ENCODE results near the gene LRRN4CL.

Gene LRRN4CL

DNA sequence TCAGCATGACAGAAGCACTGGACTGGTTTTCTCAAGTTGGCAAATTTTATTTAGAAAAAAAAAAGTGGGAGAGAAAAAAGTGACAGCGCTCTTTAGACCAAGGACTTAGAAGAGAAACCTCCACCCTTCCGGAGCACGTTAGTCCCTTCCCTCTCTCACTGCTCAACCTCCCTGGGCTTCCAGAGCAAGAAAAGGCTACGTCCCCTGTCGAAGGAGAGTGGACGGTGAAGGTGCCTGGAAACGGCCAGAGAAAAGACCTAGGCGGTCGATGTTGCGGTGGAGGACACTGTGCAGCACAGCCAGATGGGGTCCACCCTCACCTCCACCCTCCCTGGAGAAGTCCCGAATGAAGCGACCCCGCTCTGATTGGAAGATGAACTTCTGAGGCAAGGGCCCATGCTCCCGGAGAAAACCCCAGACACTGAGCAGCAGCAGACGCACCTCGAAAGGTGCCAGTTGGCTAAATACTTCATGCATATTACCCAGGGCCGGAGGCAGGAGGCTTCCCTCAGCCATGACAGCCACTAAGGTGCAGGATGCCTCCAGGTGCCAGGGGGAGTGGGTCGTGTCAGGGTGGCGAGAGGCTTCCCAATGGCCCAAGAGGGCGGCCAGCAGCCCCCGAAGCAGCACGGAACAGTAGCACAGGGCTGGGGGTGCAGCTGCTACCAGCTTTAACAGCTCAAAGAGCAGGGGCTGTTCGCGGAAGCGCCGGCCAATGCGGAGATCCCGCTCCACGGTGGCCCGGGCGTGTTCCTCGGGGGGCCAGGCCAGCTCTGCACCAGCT lies 42.3 kb downstream of the LRRN4CL start:
- peak overlapping the region; percentile 24 for H3K27ac ChIP-seq (ENCODE audit: low read length)

DNA sequence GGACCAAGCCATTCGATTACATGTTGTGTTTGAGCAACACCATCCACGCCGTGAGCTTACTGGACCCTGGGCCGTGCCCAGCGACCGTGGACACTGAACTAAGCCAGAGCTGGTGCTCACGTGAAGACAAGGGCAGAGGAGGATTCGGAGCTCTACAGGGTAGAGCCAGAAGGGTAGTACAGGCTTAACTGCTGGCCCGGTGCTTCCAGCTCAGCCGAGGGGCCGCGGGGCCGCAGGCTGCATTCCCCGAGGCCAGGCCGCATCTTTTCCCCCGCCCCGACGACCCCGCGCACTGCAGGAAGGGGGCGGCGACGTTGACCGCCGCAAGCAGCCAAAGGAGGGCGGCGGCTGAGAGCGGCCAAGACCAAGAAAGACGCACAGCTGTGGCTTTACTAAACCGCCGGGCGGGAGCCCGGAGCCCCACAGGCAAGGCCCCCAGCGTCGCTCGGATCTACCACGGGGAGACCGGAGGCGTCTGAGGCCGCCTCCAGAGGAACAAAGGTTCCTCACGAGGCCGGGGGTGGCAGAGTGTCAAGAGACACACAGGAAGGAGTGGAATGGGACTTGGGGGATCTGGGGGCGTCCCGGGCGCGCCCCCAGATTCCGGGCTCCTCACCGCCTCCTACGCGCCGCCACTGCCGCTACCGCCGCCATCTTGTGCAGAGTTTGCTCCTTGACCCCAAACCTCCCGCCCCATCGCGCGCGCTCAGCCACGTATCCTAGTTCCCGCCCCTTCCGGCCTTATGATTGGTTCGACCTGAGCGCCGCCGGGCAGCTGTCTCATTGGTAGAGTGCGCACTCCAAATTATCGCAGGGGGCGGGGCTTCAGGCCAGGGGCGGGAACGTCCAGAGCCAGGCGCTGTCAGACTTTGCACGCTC lies 43.1 kb downstream of the LRRN4CL start, which contains the start of gene GANAB:
GANAB (minus strand) TSS at position 668 of the 879 bp plus-strand sequence; CDS start at position 654, 14 bp downstream.
- peak within 1 kb of the TSS; percentile 92 for H3K4me3 ChIP-seq (ENCODE audit: low read length in 2 of 2)
- no peaks in the 10 kb centered on the region for H3K27me3 ChIP-seq (ENCODE audit: control insufficient read depth in 1 of 2, insufficient read depth in 2 of 2, low read length in 2 of 2)
- peak within 1 kb of the TSS; percentile 89 for H3K27ac ChIP-seq (ENCODE audit: low read length)
- peaks cover 18 to 20% of the 10 kb centered on the region in 2 donors for H3K36me3 ChIP-seq (ENCODE audit: control insufficient read depth in 2 of 2, insufficient read depth in 2 of 2, low read length in 2 of 2)
- peaks cover 23% of the 10 kb centered on the region for H3K4me1 ChIP-seq (ENCODE audit: control insufficient read depth, insufficient read depth, low read length)
- H3K9me3 ChIP-seq (ENCODE audit: control insufficient read depth in 2 of 2, low read length in 2 of 2): no peaks in the 10 kb centered on the region
- peak within 1 kb of the TSS; percentile 95 for H3K9ac ChIP-seq (ENCODE audit: low read length in 2 of 2)

More for the DNA sequence above, 42.3 kb downstream of the LRRN4CL start:
- Histone ChIP-seq H3K4me3 (ENCODE audit: low read length in 2 of 2) (peak overlapping the region; percentile 60 to 92), H3K36me3 (ENCODE audit: control insufficient read depth in 2 of 2, insufficient read depth in 2 of 2, low read length in 2 of 2) (peaks cover 18 to 20% of the 10 kb centered on the region in 2 donors), H3K27me3 (ENCODE audit: control insufficient read depth in 1 of 2, insufficient read depth in 2 of 2, low read length in 2 of 2) (no peaks in the 10 kb centered on the region), H3K9me3 (ENCODE audit: control insufficient read depth in 2 of 2, low read length in 2 of 2) (no peaks in the 10 kb centered on the region), H3K4me1 (ENCODE audit: control insufficient read depth, insufficient read depth, low read length) (peaks cover 29% of the 10 kb centered on the region), H3K9ac (ENCODE audit: low read length in 2 of 2) (peak overlapping the region; percentile 42 to 56)

DNA sequence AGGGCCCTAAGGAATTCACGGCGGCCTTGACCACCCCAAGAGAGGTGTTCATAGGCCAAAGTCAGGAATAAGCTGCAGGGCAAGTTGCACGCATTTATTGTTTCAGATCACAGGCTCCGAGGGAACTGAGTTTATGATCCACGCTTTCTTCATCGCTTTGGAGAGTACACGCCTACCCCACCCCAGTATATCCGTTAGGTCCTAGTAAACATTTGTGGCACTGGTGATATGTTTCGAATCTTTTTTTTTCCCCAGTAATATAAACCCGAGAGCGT lies 43.7 kb downstream of the LRRN4CL start:
- Histone ChIP-seq H3K27me3 (ENCODE audit: control insufficient read depth in 1 of 2, insufficient read depth in 2 of 2, low read length in 2 of 2) (no peaks in the 10 kb centered on the region), H3K4me3 (ENCODE audit: low read length in 2 of 2) (peak overlapping the region; percentile 92), H3K4me1 (ENCODE audit: control insufficient read depth, insufficient read depth, low read length) (peaks cover 23% of the 10 kb centered on the region), H3K36me3 (ENCODE audit: control insufficient read depth in 2 of 2, insufficient read depth in 2 of 2, low read length in 2 of 2) (peaks cover 18 to 20% of the 10 kb centered on the region in 2 donors), H3K27ac (ENCODE audit: low read length) (peak overlapping the region; percentile 89), H3K9ac (ENCODE audit: low read length in 2 of 2) (peak overlapping the region; percentile 95), H3K9me3 (ENCODE audit: control insufficient read depth in 2 of 2, low read length in 2 of 2) (no peaks in the 10 kb centered on the region)

DNA sequence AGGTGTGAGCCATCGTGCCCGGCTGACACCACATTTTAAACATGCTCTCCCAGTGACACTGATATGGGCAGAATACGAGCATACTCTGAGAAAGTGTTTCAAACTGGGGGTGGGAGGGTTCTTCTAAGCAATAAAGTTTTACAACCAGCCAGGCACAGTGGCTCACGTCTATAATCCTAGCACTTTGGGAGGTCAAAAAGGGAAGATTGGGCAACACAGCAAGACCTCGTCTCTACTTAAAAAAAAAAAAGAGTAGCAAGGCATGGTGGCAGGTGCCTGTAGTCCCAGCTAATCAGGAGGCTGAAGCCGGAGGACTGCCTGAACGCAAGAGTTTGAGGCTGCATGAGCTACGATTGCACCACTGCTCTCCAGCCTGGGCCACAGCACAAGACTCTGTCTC lies 45.1 kb downstream of the LRRN4CL start:
- peaks cover 23% of the 10 kb centered on the region for H3K4me1 ChIP-seq (ENCODE audit: control insufficient read depth, insufficient read depth, low read length)
- no peaks in the 10 kb centered on the region for H3K27me3 ChIP-seq (ENCODE audit: control insufficient read depth in 1 of 2, insufficient read depth in 2 of 2, low read length in 2 of 2)
- H3K27ac ChIP-seq (ENCODE audit: low read length): no peak overlapping the region
- H3K9me3 ChIP-seq (ENCODE audit: control insufficient read depth in 2 of 2, low read length in 2 of 2): no peaks in the 10 kb centered on the region
- peaks cover 16% of the 10 kb centered on the region in 2 donors for H3K36me3 ChIP-seq (ENCODE audit: control insufficient read depth in 2 of 2, insufficient read depth in 2 of 2, low read length in 2 of 2)
- H3K4me3 ChIP-seq (ENCODE audit: low read length in 2 of 2): peak overlapping the region in 1 of 2 donors; percentile 15
- no peak overlapping the region for H3K9ac ChIP-seq (ENCODE audit: low read length in 2 of 2)

All from stomach smooth muscle (tissue), 2 donors.